ENCODE measurements around the gene C6orf15. TPM values are rescaled to one million over a fixed set of nuclear protein-coding genes. Genes with fewer than 3 reads are reported as not detected.

Gene C6orf15
- total RNA-seq, 1 donor from 2014 or later: not detected

DNA sequence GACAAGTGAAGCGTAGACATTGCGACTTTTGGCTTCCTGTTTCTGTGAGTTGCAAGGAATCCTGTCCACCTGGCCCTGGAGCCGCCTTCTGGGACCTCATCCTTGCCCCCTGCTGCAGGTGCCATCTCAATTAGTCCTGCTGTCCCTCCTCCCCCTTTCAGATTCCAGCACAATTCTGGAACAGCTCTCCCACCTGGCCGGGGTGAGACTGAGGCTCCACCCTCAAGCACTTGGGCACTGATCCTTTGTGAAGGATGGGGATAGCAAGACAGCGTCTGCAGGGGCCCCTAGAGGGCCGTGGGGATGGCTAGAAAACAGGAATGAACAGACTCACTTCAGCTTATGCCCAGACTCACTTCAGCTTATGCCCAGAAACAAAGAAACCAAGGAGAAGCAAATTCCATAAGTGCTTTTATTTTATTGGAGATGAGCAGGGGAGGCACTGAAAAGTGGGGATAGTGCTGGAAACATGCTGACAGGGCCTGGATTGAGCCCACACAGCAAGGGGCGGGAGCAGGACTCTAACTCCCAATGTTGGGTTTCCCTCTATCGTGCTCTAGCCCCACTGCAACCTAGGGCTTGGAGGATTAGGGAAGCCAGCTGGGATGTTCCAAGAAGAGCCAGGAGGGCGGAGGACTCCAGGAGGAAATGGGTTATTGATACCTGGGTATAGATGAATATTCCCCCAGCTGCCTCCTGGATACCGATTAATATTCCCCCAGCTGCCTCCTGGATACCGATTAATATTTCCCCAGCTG is 1.4 kb downstream of the C6orf15 start:
- Mint-ChIP-seq H3K4me3 (ENCODE audit: low read depth) (no peak overlapping the region), H3K27ac (no peak overlapping the region)

DNA sequence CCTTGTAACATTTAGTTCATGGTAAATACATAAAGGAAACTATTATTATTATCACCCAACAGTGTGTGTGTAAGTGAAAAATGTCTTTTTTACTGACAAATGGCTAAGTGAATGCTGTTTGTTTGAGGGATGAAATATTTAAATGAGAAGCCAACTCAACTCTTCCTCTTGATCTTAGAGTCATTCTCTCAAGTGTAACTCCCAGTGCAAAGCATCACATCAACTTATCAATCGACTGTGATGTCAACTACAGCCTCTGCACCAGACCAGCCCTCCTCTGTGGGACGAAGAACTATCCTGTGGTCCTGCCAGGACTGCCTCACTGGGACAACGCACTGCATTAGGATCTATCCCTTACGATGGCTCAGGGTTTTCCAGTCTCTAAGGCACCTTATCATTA is 5.3 kb downstream of the C6orf15 start:
- H3K36me3 Mint-ChIP-seq (ENCODE audit: insufficient read depth): no peaks in the 10 kb centered on the region

More for the DNA sequence above, 1.4 kb downstream of the C6orf15 start:
- TF ChIP-seq, protein P1, sequence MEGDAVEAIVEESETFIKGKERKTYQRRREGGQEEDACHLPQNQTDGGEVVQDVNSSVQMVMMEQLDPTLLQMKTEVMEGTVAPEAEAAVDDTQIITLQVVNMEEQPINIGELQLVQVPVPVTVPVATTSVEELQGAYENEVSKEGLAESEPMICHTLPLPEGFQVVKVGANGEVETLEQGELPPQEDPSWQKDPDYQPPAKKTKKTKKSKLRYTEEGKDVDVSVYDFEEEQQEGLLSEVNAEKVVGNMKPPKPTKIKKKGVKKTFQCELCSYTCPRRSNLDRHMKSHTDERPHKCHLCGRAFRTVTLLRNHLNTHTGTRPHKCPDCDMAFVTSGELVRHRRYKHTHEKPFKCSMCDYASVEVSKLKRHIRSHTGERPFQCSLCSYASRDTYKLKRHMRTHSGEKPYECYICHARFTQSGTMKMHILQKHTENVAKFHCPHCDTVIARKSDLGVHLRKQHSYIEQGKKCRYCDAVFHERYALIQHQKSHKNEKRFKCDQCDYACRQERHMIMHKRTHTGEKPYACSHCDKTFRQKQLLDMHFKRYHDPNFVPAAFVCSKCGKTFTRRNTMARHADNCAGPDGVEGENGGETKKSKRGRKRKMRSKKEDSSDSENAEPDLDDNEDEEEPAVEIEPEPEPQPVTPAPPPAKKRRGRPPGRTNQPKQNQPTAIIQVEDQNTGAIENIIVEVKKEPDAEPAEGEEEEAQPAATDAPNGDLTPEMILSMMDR (IDR thresholded peaks at IDR 0.05; ENCODE audit: unreplicated experiment): no peak
- Mint-ChIP-seq H3K36me3 (ENCODE audit: insufficient read depth) (no peaks in the 10 kb centered on the region), H3K9me3 (ENCODE audit: low read depth) (no peaks in the 10 kb centered on the region), H3K27me3 (peaks cover 33% of the 10 kb centered on the region), H3K4me1 (ENCODE audit: low read depth) (peaks cover 1% of the 10 kb centered on the region)
- DNase-seq (ENCODE audit: low spot score, unreplicated experiment): no peak

DNA sequence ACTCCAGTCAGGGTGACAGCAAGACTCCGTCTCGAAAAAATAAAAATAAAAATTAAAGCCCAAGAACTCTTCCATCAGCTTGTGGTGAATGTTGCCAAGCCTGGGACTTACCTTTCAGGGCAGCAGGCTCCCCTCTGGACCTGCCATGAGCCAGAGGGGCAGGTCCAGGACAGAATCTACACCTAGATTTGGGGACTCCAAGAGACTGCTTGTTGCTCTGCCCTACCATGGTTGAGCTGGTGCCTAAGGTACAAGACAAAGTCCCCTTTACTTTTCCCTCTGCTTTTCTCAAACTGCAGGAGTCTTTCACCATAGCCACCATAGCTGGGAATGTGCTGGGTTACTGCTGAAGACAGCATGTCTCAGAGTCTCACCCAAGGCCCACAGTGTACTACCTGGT is 9.2 kb downstream of the C6orf15 start:
- no peaks in the 10 kb centered on the region for H3K36me3 Mint-ChIP-seq (ENCODE audit: insufficient read depth)
- DNase-seq (ENCODE audit: low spot score, unreplicated experiment): no peak
- TF ChIP-seq, protein P1 (IDR thresholded peaks at IDR 0.05; ENCODE audit: unreplicated experiment): no peak
- no peaks in the 10 kb centered on the region for H3K9me3 Mint-ChIP-seq (ENCODE audit: low read depth)
- H3K4me1 Mint-ChIP-seq (ENCODE audit: low read depth): no peaks in the 10 kb centered on the region
- H3K4me3 Mint-ChIP-seq (ENCODE audit: low read depth): no peak overlapping the region
- peaks cover 3% of the 10 kb centered on the region for H3K27me3 Mint-ChIP-seq
- H3K27ac Mint-ChIP-seq: no peak overlapping the region

More for the DNA sequence above, 5.3 kb downstream of the C6orf15 start:
- Mint-ChIP-seq H3K4me3 (ENCODE audit: low read depth) (no peak overlapping the region), H3K27ac (no peak overlapping the region), H3K4me1 (ENCODE audit: low read depth) (no peaks in the 10 kb centered on the region), H3K27me3 (peaks cover 23% of the 10 kb centered on the region), H3K9me3 (ENCODE audit: low read depth) (no peaks in the 10 kb centered on the region)
- TF ChIP-seq, protein P1 (IDR thresholded peaks at IDR 0.05; ENCODE audit: unreplicated experiment): no peak
- DNase-seq (ENCODE audit: low spot score, unreplicated experiment): no peak

DNA sequence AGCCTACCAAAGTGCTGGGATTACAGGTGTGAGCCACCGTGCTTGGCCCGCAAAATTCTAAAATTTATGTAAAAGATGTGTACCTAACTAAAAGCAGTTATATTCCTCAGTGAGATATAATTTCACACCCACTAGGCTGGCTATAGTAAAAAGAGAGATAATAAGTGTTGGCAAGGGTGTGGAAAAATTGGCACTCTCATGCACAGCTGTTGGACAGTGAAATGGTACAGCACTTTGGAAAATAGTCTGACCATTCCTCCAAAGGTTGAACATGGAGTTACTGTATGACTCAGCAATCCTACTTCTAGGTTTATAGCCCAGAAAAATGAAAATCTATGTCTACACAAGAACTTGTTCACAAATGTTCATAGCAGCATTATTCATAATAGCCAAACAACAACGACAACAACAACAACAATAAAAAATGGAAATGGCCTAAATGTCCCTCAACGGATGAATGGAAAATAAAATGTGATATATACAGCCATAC is 13.9 kb downstream of the C6orf15 start:
- Mint-ChIP-seq H3K27ac (no peak overlapping the region), H3K36me3 (ENCODE audit: insufficient read depth) (no peaks in the 10 kb centered on the region), H3K9me3 (ENCODE audit: low read depth) (no peaks in the 10 kb centered on the region)

DNA sequence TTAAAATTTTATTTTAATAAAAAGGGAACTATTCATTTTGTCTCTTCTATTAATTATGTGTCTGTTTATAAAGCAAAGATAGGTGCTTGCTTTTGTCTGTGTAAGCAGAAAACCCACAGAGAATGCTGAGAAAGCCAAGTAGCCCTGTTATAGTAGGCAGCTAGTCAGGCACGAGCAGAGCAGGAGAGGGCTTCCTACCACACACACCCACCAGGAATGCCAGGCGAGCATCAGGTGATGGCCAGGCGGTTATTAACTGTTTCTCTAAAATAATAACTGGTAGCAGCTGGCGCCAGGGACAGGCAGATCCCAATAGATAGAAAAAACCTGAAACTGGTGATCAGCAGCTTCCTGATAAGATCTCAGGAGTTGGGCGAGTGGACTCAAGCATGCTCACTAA is 15.7 kb downstream of the C6orf15 start:
- Mint-ChIP-seq H3K36me3 (ENCODE audit: insufficient read depth) (no peaks in the 10 kb centered on the region), H3K9me3 (ENCODE audit: low read depth) (no peaks in the 10 kb centered on the region), H3K4me3 (ENCODE audit: low read depth) (no peak overlapping the region), H3K27ac (no peak overlapping the region), H3K27me3 (no peaks in the 10 kb centered on the region), H3K4me1 (ENCODE audit: low read depth) (peaks cover 3% of the 10 kb centered on the region)
- TF ChIP-seq, protein P1 (IDR thresholded peaks at IDR 0.05; ENCODE audit: unreplicated experiment): no peak
- no peak for DNase-seq (ENCODE audit: low spot score, unreplicated experiment)

More for the DNA sequence above, 13.9 kb downstream of the C6orf15 start:
- DNase-seq (ENCODE audit: low spot score, unreplicated experiment): no peak
- no peak overlapping the region for H3K4me3 Mint-ChIP-seq (ENCODE audit: low read depth)
- no peaks in the 10 kb centered on the region for H3K27me3 Mint-ChIP-seq
- TF ChIP-seq, protein P1 (IDR thresholded peaks at IDR 0.05; ENCODE audit: unreplicated experiment): no peak
- H3K4me1 Mint-ChIP-seq (ENCODE audit: low read depth): no peaks in the 10 kb centered on the region

Measured in progenitor cell of endocrine pancreas (in vitro differentiated cells).